Ascending aorta (tissue), 2 donors: Measurements from ENCODE around the gene LYPD8. TPM values are rescaled to one million over a fixed set of nuclear protein-coding genes. Genes with fewer than 3 reads are reported as not detected.

Source experiments
- DNase-seq, 2 donors: peaks; one replicate each; pipeline ENCODE4 v3.0.0-alpha.2; 2019; ENCODE audit warnings: low spot score in 2 of 2
- H3K27ac ChIP-seq, 2 donors: fragments of 200-600 bp; sonication (generic); one replicate each; pipeline ENCODE4 v1.5.1; 2016 to 2017; ENCODE audit warnings: mild to moderate bottlenecking in 1 of 2
- H3K27me3 ChIP-seq: fragments of 200-600 bp; sonication (generic); one replicate; pipeline ENCODE4 v1.5.1; 2017
- H3K36me3 ChIP-seq, 2 donors: fragments of 200-600 bp; sonication (generic); one replicate each; pipeline ENCODE4 v1.5.1; 2016
- H3K4me1 ChIP-seq, 2 donors: fragments of 200-600 bp; sonication (generic); one replicate each; pipeline ENCODE4 v1.5.1; 2016 to 2017; ENCODE audit warnings: mild to moderate bottlenecking in 1 of 2
- H3K4me3 ChIP-seq, 2 donors: fragments of 200-600 bp; sonication (generic); one replicate each; pipeline ENCODE4 v1.5.1; 2016 to 2017; ENCODE audit warnings: mild to moderate bottlenecking in 1 of 2
- H3K9me3 ChIP-seq, 2 donors: fragments of 200-600 bp; sonication (generic); one replicate each; pipeline ENCODE4 v1.5.1; 2016
- CTCF ChIP-seq, 3 experiments: fragments of 200-600 bp in 2 of 3; fragments of 450-650 bp in 1 of 3; sonication (generic) in 2 of 3; IDR thresholded peaks; one replicate each; pipeline ENCODE4 v1.5.1; 2016 to 2019; ENCODE audit warnings: antibody characterized with exemption in 3 of 3, mild to moderate bottlenecking in 1 of 3, moderate library complexity in 1 of 3
- intact Hi-C: fragments of 100-400 bp; cut with DNase I; formaldehyde crosslinking; loops from one replicate; pipeline ENCODE4 v1.15.1; 2023
- total RNA-seq: library from RNA; depleted of rRNA; stranded (reverse); fragments of >200 nt; gene quantifications from one replicate; pipeline ENCODE4 v1.1.0, GENCODE V29; 2016

Gene LYPD8
- total RNA-seq, 1 donor from 2014 or later: not detected

- peaks cover 0 to 5% of the 10 kb centered on the region in 2 donors for H3K9me3 ChIP-seq
- no peak for TF ChIP-seq CTCF (IDR thresholded peaks at IDR 0.05)
- H3K4me3 ChIP-seq: no peak overlapping the region
- no peak for DNase-seq
- no peaks in the 10 kb centered on the region for H3K36me3 ChIP-seq
- H3K4me1 ChIP-seq: no peaks in the 10 kb centered on the region
- no peak overlapping the region for H3K27ac ChIP-seq
- intact Hi-C loops: no loop called here
- no peaks in the 10 kb centered on the region for H3K27me3 ChIP-seq
Observed at GRCh38 chr1:248737457-248737856, 18.1 kb downstream of the LYPD8 start.

GRCh38 chr1:248736977-248737376 lies 18.6 kb downstream of the LYPD8 start:
- TF ChIP-seq CTCF (IDR thresholded peaks at IDR 0.05): no peak
- intact Hi-C loops: no loop called here
- Histone ChIP-seq H3K4me3 (no peak overlapping the region), H3K27me3 (no peaks in the 10 kb centered on the region), H3K36me3 (no peaks in the 10 kb centered on the region), H3K9me3 (peaks cover 0 to 5% of the 10 kb centered on the region in 2 donors), H3K4me1 (no peaks in the 10 kb centered on the region), H3K27ac (no peak overlapping the region)
- no peak for DNase-seq

GRCh38 chr1:248733566-248733965 lies 22.0 kb downstream of the LYPD8 start:
- no peaks in the 10 kb centered on the region for H3K27me3 ChIP-seq
- no peaks in the 10 kb centered on the region for H3K36me3 ChIP-seq
- no peak overlapping the region for H3K4me3 ChIP-seq
- H3K9me3 ChIP-seq: peaks cover 0 to 5% of the 10 kb centered on the region in 2 donors
- H3K27ac ChIP-seq: no peak overlapping the region
- intact Hi-C loops: no loop called here
- TF ChIP-seq CTCF (IDR thresholded peaks at IDR 0.05): no peak
- no peak for DNase-seq
- H3K4me1 ChIP-seq: no peaks in the 10 kb centered on the region

GRCh38 chr1:248730507-248731335 lies 24.8 kb downstream of the LYPD8 start:
- no peak for TF ChIP-seq CTCF (IDR thresholded peaks at IDR 0.05)
- Histone ChIP-seq H3K9me3 (peaks cover 0 to 5% of the 10 kb centered on the region in 2 donors), H3K4me1 (no peaks in the 10 kb centered on the region), H3K27me3 (no peaks in the 10 kb centered on the region), H3K4me3 (no peak overlapping the region), H3K27ac (no peak overlapping the region), H3K36me3 (no peaks in the 10 kb centered on the region)
- no peak for DNase-seq
- intact Hi-C loops: no loop called here

- Histone ChIP-seq H3K4me3 (no peak overlapping the region), H3K36me3 (no peaks in the 10 kb centered on the region), H3K27me3 (no peaks in the 10 kb centered on the region), H3K9me3 (no peaks in the 10 kb centered on the region), H3K4me1 (no peaks in the 10 kb centered on the region), H3K27ac (no peak overlapping the region)
- no peak for TF ChIP-seq CTCF (IDR thresholded peaks at IDR 0.05)
- DNase-seq: no peak
- intact Hi-C loops: no loop called here
Observed at GRCh38 chr1:248714248-248714647, 41.3 kb downstream of the LYPD8 start.
